HG03175 (cell line): ENCODE results near the gene MBD3.

Experiments used
- ATAC-seq: cut with Tn5 transposase; IDR thresholded peaks from one replicate; pipeline ENCODE4 v1.9.1; 2021; ENCODE audit warnings: mild to moderate bottlenecking, moderate library complexity; ENCODE audit not compliant: unreplicated experiment

The MBD3 gene

DNA sequence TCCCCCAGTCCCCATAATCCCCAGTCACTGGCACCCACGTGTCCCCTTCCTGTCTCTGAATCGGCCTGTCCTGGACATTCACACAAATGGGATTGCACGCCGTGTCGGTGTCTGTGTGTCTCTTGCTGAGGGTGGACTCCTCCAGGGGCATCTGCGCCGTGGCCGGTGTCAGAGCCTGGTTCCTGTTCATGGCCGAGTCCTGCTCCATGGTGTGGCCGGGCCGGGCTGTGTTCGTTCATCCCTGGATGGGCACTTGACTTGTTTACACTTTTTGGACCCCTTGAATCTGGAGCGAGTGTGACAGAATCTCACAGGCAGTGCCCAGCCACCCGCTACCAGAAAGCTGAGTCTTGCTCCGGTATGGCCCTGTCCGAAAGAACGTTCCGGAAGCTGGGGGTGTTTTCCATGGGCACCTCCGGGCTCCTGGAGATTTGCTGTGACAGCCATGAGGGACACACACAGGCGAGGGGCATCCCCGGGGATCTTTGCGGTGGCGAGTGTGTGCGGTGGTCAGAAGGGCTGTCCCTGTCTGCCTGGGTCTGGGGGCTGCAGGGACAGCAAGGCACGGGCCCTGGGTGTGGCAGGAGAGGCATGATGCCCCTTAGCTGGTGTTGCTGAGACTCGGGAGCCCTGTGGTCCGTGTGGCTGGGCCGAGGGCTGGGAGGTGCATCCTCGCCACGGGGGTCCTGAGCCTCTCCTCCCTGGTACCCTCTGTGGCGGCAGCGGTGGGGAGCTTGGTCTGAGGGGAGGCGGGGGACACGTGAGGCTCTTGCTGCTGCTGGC lies 18.1 kb downstream of the MBD3 start:
- no peak for ATAC-seq

GRCh38 chr19:1572795-1573194 lies 19.9 kb downstream of the MBD3 start:
- ATAC-seq: no peak

DNA sequence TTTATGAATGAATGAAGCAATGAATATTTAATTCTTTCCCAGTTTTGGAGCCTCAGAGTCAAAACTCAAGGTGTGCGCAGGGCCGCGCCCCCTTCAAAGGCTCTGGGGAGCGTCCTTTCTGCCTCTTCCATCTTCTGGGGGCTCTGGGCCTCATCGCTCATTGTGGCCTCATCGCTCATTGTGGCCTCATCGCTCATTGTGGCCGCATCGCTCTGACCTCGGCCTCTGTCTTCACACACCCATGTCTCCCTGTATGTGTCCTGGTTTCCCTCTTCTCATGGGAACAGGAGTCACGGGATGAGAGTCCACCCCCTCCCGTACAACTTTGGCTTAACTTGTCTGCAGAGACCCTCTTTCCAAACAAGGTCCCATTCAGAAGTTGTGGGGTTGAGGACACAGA lies 21.3 kb downstream of the MBD3 start:
- no peak for ATAC-seq

GRCh38 chr19:1570836-1571235 lies 21.8 kb downstream of the MBD3 start:
- no peak for ATAC-seq

DNA sequence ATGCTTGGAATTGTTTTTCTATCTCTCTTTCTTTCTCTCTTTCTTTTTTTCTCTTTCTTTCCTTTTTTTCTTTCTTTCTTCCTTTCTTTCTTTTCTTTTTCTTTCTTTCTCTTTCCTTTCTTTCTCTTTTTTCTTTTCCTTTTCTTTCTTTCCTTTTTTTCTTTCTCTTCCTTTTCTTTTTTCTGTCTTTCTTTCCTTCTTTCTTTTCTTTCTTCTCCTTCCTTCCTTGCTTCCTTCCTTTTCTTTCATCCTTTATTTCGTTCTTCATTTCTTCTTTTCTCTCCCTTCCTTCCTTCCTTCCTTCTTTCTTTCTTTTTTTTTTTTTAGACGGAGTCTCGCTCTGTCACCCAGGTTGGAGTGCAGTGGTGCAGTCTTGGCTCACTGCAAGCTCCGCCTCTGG lies 22.7 kb downstream of the MBD3 start:
- ATAC-seq: no peak

DNA sequence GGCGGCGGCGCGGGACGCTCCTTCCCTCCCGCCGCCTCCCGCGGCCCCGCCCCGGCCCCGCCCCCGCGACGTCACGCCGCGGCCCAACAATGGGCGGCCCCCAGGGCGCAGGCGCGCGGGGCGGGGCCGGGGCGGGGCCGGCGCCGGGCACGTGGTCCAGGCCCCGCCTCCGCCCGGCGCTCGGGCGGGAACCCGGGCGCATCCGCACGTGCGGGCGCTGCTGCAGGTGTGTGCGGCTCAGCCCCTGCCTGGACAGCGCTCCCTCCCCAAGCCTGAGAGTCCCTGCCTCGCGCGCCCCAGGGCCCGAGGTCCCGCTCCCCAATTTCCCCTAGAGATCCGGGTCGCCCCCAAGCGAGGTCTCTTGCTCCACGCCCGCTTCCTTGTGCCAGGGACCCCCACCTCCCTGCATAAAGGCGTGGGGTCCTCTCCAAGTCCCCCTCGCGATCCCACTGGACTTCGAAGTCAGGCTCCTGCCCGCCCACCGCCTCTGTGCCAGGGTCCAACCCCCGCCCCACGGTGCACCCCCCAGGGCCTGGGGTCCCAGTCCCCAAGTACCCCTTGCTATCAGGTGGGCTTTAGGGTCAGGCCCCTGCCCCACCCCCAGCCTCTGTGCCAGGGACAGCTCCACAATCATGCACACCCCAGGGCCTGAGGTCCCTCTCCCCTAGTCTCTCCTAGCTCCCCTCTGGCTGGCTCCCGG lies 24.2 kb downstream of the MBD3 start, which contains the start of gene MEX3D:
TSS of gene MEX3D (minus strand) at position 6 of the 700 bp plus-strand sequence. CDS start 267 bp downstream, outside the sequence.
- ATAC-seq: peak; percentile 64

- ATAC-seq: peak; percentile 19
Observed at GRCh38 chr19:1567848-1568227, 24.8 kb downstream of the MBD3 start.

DNA sequence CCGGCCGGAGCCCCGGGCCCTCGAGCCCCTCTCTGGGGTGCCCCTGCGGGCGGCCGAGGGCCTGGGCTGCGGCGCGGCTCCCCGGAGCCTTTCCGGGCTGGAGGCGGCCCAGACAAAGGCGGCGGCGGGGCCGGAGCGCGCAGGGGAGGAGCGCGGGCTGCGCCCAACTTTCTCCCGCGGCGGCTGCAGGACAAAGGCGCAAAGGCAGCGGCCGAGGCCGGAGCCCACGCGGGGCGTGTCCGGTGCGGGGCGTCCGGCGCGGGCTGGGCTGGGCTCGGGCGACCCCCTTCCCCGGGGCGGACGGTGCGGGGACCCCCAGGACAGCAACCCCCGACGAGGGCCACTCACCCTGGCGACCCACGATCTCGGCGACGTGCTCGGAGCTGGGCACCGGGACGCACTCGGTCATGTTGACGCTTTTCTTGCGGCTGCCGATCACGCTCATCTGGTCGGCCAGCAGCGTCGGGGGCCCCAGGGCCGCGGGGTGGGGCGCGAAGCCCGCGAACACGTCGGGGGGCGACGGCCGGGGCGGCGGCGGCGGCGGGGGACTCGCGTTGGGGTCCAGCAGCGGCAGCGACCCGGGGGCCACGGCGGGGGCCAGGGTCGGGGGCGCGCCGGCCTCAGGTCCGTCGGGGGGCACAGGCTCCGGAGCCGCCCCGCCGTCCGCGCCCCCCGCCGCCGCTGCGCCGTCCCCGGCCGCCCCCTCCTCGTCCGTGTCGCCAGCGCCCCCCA lies 25.4 kb downstream of the MBD3 start:
- ATAC-seq: no peak

DNA sequence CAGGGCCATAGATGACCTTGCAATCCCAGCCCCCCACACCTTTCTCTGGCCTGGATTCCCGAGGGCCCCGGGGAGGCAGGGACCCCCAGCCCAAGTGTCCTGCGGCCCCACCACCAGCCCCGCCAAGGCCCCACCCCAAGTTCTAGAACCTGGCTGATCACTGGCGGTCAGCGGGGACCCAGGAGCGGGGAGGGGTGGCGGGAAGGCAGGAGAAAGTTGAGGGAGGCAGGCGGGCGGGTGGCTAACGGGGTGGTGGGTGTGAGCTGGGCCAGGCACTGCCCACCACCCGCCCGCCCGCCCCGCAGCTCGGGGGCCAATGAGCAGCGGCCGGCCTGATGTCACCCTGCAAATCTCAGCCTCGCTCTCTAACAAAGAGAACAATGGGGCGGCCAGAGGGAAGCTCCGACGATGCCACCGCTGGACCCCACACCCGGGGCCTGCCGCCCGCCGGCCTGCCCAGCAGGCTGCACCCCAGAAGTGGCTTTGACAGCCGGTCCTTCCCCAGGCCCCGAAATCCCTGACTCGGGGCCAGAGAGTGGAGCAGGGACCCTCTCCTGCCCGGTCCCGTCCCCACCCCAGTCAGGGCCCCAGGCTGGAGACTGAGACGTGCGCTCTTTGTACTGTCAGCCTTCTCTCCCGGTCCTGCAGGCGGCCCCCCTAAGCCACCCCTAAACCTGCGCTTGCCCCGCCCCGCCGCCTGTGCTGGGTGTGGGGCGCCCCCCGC lies 26.1 kb downstream of the MBD3 start:
- ATAC-seq: no peak

GRCh38 chr19:1563251-1563650 lies 29.4 kb downstream of the MBD3 start:
- no peak for ATAC-seq

DNA sequence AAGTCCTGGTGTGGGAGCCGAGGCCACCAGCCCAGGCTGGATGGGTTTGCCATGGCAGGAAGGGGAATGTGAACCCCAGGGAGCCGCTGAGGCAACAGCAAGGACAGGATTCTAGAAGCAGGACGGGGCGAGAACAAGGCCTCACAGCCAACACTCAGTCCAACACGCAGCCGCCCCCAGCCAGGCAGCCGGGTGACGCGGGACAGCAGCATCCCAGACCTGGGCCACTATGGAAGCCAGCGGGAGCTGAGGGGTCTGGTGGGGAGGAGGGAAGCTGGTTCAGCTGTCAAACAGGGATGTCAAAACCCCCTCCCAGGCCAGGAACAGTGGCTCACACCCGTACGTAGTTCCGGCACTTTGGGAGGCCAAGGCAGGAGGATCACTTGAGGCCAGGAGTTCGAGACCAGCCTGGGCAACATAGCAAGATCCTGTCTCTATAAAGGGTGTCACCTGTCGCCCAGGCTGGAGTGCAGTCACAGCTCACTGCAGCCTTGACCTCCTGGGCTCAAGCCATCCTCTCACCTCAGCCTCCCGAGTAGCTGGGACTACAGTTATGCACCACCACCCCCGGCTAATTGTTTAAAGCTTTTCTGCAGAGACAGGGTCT lies 31.3 kb downstream of the MBD3 start:
- ATAC-seq: no peak

GRCh38 chr19:1560286-1560882 lies 32.3 kb downstream of the MBD3 start:
- no peak for ATAC-seq

DNA sequence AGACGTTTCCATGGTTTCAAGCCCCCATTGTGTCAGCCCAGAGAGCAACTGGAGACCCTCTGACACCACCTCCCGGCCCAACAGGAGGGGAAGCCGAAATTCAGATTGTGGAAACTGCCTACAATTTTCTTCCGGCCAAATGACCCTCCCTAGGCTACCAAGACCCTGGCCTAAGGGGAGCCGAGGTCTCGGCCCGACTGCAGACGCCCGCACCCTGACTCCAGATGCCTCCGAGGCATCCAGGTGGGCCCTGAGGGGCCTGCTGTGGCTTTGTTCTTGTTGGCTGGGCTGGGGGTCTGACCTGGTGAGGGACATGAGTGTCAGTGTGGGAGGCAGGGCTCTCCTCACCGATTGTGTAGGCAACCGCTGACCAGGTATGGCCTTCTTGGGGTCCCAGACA lies 34.1 kb downstream of the MBD3 start:
- ATAC-seq: no peak

GRCh38 chr19:1556390-1557070 lies 36.1 kb downstream of the MBD3 start:
- no peak for ATAC-seq

GRCh38 chr19:1555487-1556389 lies 36.9 kb downstream of the MBD3 start:
- no peak for ATAC-seq

DNA sequence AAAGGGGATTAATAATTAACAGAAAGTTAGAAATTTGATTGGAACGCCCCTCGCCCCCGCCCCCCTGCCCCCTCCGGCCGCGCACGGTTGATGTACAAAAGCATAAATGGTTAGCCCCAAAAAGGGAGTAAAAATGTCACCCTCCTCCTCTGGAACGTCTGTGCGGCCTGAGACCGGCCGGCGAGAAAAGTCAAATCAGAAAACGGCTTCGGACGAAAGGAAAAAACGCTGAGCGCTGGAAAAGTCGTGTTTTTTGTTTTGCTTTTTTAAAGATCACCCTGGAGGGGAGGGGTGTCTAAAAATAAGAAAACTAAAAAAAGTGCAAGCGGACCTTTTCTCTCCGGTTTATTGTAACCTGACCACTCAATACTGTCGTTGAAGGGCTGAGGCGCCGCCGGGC lies 37.7 kb downstream of the MBD3 start:
- ATAC-seq: no peak

DNA sequence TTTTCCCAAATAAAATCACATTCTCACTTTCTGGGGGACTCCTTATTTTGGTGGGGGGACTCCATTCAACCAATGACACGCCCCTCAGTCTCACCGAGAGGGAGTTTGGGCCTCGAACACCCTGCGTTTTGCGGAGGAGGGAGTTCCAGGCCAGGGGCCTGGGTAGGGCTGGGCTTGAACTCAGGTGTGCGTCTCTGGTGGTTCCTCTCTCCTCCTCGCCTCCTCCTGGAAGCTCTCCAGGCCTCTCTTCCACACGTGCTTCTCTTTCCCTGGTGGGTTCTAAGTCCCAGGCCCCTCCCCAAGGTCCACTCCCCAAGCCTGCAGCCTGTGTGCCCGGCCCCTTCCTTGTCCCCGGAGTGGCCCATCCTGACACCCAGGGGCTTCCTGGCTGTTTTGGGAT lies 39.2 kb downstream of the MBD3 start:
- no peak for ATAC-seq
